ENCODE measurements around the gene ZBTB20.

DNA sequence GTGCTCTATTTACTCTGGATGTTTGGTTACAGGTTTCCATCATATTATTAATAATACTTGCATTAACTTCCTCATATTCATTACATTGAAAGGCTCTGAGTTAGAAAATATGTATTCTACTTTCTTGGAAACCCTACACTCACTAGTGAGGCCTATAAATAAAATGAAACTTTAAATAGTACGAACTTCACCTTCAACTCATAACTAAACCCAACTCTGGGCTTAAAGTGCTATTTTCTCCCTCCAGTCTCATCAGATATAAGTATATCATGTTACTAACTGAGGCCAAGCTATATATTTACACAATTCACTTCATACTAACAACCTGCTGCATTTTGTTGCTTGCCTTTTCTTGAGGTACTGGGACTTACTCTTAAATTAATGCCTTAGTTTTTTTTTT lies 546.5 kb downstream of the ZBTB20 start:
- TF ChIP-seq ZNF565 (CRISPR knock-in tag; conservative IDR thresholded peaks at IDR 0.05; ENCODE audit: low read depth) (no peak), CSDC2 (CRISPR knock-in tag; IDR thresholded peaks at IDR 0.05) (no peak), OSR1 (CRISPR knock-in tag; IDR thresholded peaks at IDR 0.05) (no peak), TOX (CRISPR knock-in tag; IDR thresholded peaks at IDR 0.05; ENCODE audit: borderline replicate concordance) (no peak), BACH2 (CRISPR knock-in tag; IDR thresholded peaks at IDR 0.05; ENCODE audit: borderline replicate concordance) (no peak), ZNF70 (CRISPR knock-in tag; IDR thresholded peaks at IDR 0.05) (no peak), PPARA (CRISPR knock-in tag; IDR thresholded peaks at IDR 0.05; ENCODE audit: borderline replicate concordance) (no peak), GLIS3 (CRISPR knock-in tag; IDR thresholded peaks at IDR 0.05) (no peak), ZC3H10 (CRISPR knock-in tag; IDR thresholded peaks at IDR 0.05) (no peak)
- TF ChIP-seq, protein P1, sequence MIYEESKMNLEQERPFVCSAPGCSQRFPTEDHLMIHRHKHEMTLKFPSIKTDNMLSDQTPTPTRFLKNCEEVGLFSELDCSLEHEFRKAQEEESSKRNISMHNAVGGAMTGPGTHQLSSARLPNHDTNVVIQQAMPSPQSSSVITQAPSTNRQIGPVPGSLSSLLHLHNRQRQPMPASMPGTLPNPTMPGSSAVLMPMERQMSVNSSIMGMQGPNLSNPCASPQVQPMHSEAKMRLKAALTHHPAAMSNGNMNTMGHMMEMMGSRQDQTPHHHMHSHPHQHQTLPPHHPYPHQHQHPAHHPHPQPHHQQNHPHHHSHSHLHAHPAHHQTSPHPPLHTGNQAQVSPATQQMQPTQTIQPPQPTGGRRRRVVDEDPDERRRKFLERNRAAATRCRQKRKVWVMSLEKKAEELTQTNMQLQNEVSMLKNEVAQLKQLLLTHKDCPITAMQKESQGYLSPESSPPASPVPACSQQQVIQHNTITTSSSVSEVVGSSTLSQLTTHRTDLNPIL (CRISPR knock-in tag; IDR thresholded peaks at IDR 0.05; ENCODE audit: low read depth) = no peak
- TF ChIP-seq, protein P2, sequence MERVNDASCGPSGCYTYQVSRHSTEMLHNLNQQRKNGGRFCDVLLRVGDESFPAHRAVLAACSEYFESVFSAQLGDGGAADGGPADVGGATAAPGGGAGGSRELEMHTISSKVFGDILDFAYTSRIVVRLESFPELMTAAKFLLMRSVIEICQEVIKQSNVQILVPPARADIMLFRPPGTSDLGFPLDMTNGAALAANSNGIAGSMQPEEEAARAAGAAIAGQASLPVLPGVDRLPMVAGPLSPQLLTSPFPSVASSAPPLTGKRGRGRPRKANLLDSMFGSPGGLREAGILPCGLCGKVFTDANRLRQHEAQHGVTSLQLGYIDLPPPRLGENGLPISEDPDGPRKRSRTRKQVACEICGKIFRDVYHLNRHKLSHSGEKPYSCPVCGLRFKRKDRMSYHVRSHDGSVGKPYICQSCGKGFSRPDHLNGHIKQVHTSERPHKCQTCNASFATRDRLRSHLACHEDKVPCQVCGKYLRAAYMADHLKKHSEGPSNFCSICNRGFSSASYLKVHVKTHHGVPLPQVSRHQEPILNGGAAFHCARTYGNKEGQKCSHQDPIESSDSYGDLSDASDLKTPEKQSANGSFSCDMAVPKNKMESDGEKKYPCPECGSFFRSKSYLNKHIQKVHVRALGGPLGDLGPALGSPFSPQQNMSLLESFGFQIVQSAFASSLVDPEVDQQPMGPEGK (CRISPR knock-in tag; IDR thresholded peaks at IDR 0.05; ENCODE audit: borderline replicate concordance) = no peak
- TF ChIP-seq, protein P3, sequence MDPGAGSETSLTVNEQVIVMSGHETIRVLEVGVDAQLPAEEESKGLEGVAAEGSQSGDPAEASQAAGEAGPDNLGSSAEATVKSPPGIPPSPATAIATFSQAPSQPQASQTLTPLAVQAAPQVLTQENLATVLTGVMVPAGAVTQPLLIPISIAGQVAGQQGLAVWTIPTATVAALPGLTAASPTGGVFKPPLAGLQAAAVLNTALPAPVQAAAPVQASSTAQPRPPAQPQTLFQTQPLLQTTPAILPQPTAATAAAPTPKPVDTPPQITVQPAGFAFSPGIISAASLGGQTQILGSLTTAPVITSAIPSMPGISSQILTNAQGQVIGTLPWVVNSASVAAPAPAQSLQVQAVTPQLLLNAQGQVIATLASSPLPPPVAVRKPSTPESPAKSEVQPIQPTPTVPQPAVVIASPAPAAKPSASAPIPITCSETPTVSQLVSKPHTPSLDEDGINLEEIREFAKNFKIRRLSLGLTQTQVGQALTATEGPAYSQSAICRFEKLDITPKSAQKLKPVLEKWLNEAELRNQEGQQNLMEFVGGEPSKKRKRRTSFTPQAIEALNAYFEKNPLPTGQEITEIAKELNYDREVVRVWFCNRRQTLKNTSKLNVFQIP (CRISPR knock-in tag; IDR thresholded peaks at IDR 0.05; ENCODE audit: borderline replicate concordance, low read depth) = no peak

All from SK-N-SH treated with all-trans-retinoic acid at 6 μM for 48 hours (cell line).